Heart left ventricle (tissue), 16 donors: ENCODE results near the gene ZNF638. TPM values are rescaled to one million over a fixed set of nuclear protein-coding genes. Genes with fewer than 3 reads are reported as not detected.
A peak's percentile ranks its signal among the peaks of the same experiment; 100 is the strongest.

ENCODE experiments used
- ATAC-seq, 4 donors: fragments of 200-7000 bp; cut with Tn5 transposase; one replicate each; pipeline ENCODE4 v1.9.1; 2020 to 2022; ENCODE audit warnings: moderate library complexity in 4 of 4, mild to moderate bottlenecking in 3 of 4, moderate number of reproducible peaks in 1 of 4
- DNase-seq, 5 donors: peaks; one replicate each; pipeline ENCODE4 v3.0.0-alpha.2; 2020
- H3K27ac ChIP-seq, 12 donors: fragments of 200-600 bp; sonication (generic) in 4 of 12; one replicate each; pipeline versions ENCODE4 v1.5.0 to v1.8.0; 2016 to 2022; ENCODE audit warnings: mild to moderate bottlenecking in 2 of 12
- H3K27me3 ChIP-seq, 9 donors: fragments of 200-600 bp; sonication (generic) in 2 of 9; one replicate each; pipeline versions ENCODE4 v1.5.1 to v1.8.0; 2016 to 2022; ENCODE audit warnings: mild to moderate bottlenecking in 3 of 9
- H3K36me3 ChIP-seq, 9 donors: fragments of 200-600 bp; sonication (generic) in 2 of 9; one replicate each; pipeline versions ENCODE4 v1.5.0 to v1.8.0; 2018 to 2022; ENCODE audit warnings: mild to moderate bottlenecking in 2 of 9
- H3K4me1 ChIP-seq, 12 donors: fragments of 200-600 bp; sonication (generic) in 4 of 12; one replicate each; pipeline versions ENCODE4 v1.5.0 to v1.8.0; 2016 to 2022; ENCODE audit warnings: mild to moderate bottlenecking in 3 of 12
- H3K4me3 ChIP-seq, 12 donors: fragments of 200-600 bp; sonication (generic) in 4 of 12; one replicate each; pipeline versions ENCODE4 v1.5.0 to v1.8.0; 2017 to 2022; ENCODE audit warnings: mild to moderate bottlenecking in 9 of 12, moderate library complexity in 4 of 12
- H3K9me3 ChIP-seq, 12 donors: fragments of 200-600 bp; sonication (generic) in 4 of 12; one replicate each; pipeline versions ENCODE4 v1.5.0 to v1.8.0; 2016 to 2022; ENCODE audit warnings: mild to moderate bottlenecking in 1 of 12
- POLR2A ChIP-seq, 2 donors: fragments of 450-650 bp; IDR thresholded peaks; one replicate each; pipeline ENCODE4 v1.6.1; 2017; ENCODE audit warnings: antibody characterized with exemption in 2 of 2, mild to moderate bottlenecking in 2 of 2, moderate library complexity in 2 of 2
- WGBS, 4 donors: extraction: QIAGEN DNeasy Blood & Tissue Kit in 2 of 4; methylation state at CpG; one replicate each; pipeline versions ENCODE4 v1.1.5 to v1.1.7; 2013 to 2018; 5-methylcytosine and 5-hydroxymethylcytosine counted together
- intact Hi-C, 10 donors: fragments of 100-400 bp; cut with DNase I; formaldehyde crosslinking; loops; one replicate each; pipeline versions ENCODE4 v1.11.1 to v1.14.2; 2022
- polyA plus RNA-seq, 2 donors: library from polyadenylated mRNA; stranded (reverse); fragments of 200-250 nt; gene quantifications; one replicate each; pipeline ENCODE4 v1.2.3, GENCODE V29; 2013
- total RNA-seq, 9 donors: library from RNA; depleted of rRNA in 2 of 9; stranded (reverse); fragments of >200 nt in 2 of 9; fragmentation: NEBNext Ultra II Directional in 3 of 9; extraction: Animal tissue kit (Norgen Biotek cat#: 25700) in 3 of 9; gene quantifications; one replicate each; pipeline versions ENCODE4 v1.1.0 to v1.2.4, GENCODE V29; 2016 to 2023
- TF ChIP-seq, protein P1 (sequence below), 12 donors: fragments of 200-600 bp; sonication (generic) in 4 of 12; IDR thresholded peaks; one replicate each; pipeline versions ENCODE4 v1.5.0 to v1.8.0; 2018 to 2022; ENCODE audit warnings: antibody characterized with exemption in 12 of 12, mild to moderate bottlenecking in 5 of 12
- donor health status: ischemic (EF 13 %, LVEDD 7.1; RV severe dilation, severe dysfunction).
- donor health status: healthy with polysubstance abuse.
- donor health status: DM: no; HTN: yes; CAD: no.
- donor health status: DM: no; HTN: no; CAD: no.
- donor health status: ischemic (EF 25% LVEDD 6.9; RV normal size, moderate dysfunction).
- donor health status: ischemic (EF 25% LVEDD 5.7; RV mildly dilated, moderate dysfunction).
- donor health status: healthy.
- donor health status: DM: yes; HTN: yes; CAD: no.
- donor health status: ischemic (EF 35%, LVEDD 5.7; RV mildly dilated, moderate dysfunction).
- donor health status: nonischemic (EF 11% LVEDD 7.7; RV severe dilation, severe dysfunction).
- donor health status: DM: yes; HTN: yes; CAD: no.
- donor health status: PGD.
- donor health status: ischemic (EF 29% LVEDD 5.4; RV normal size, mild dysfunction).
- donor health status: nonischemic (EF 23%, LVEDD 6.1; RV moderate dilation, normal function).

Gene ZNF638
- total and polyA plus RNA-seq, 11 donors, result 48.6 to 118 (median 84.1) TPM

- H3K27me3 ChIP-seq, result no peaks in the 10 kb centered on the region
- intact Hi-C loops, result no loop called here
- no peak for TF ChIP-seq POLR2A (IDR thresholded peaks at IDR 0.05)
- TF ChIP-seq, protein P1, sequence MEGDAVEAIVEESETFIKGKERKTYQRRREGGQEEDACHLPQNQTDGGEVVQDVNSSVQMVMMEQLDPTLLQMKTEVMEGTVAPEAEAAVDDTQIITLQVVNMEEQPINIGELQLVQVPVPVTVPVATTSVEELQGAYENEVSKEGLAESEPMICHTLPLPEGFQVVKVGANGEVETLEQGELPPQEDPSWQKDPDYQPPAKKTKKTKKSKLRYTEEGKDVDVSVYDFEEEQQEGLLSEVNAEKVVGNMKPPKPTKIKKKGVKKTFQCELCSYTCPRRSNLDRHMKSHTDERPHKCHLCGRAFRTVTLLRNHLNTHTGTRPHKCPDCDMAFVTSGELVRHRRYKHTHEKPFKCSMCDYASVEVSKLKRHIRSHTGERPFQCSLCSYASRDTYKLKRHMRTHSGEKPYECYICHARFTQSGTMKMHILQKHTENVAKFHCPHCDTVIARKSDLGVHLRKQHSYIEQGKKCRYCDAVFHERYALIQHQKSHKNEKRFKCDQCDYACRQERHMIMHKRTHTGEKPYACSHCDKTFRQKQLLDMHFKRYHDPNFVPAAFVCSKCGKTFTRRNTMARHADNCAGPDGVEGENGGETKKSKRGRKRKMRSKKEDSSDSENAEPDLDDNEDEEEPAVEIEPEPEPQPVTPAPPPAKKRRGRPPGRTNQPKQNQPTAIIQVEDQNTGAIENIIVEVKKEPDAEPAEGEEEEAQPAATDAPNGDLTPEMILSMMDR (IDR thresholded peaks at IDR 0.05), result no peak
- WGBS, 4 donors, result 44 to 72% (median 63%) methylated on average over 2 of the region's 2 CpGs
- H3K27ac ChIP-seq, result no peak overlapping the region
- no peak overlapping the region for H3K4me3 ChIP-seq
- no peak for ATAC-seq
- peaks cover 9 to 74% (median 45%) of the 10 kb centered on the region in 12 donors for H3K4me1 ChIP-seq
- H3K9me3 ChIP-seq, result no peaks in the 10 kb centered on the region
- peaks cover 0 to 14% (median 4%) of the 10 kb centered on the region in 9 donors for H3K36me3 ChIP-seq
- DNase-seq, result no peak
Observed at GRCh38 chr2:71472019-71472418, 140.4 kb downstream of the ZNF638 start.

- 93 to 96% (median 94%) methylated on average over 9 of the region's 9 CpGs for WGBS, 4 donors
- intact Hi-C loops, result no loop called here
Observed at GRCh38 chr2:71473346-71474031, 141.9 kb downstream of the ZNF638 start.

GRCh38 chr2:71474116-71474743 is 142.6 kb downstream of the ZNF638 start:
- Histone ChIP-seq H3K36me3 (peaks cover 0 to 14% (median 4%) of the 10 kb centered on the region in 9 donors), H3K27ac (peak overlapping the region in 11 of 12 donors; percentile 23 to 89 (median 68)), H3K4me3 (no peak overlapping the region), H3K9me3 (no peaks in the 10 kb centered on the region), H3K27me3 (no peaks in the 10 kb centered on the region), H3K4me1 (peaks cover 3 to 62% (median 33%) of the 10 kb centered on the region in 12 donors)
- no peak for DNase-seq
- intact Hi-C loops, result no loop called here
- 78 to 81% (median 79%) methylated on average over 5 of the region's 5 CpGs for WGBS, 4 donors
- ATAC-seq, result peak in 1 of 4 donors; percentile 7
- TF ChIP-seq, protein P1 (IDR thresholded peaks at IDR 0.05), result no peak
- TF ChIP-seq POLR2A (IDR thresholded peaks at IDR 0.05), result no peak

More at GRCh38 chr2:71473346-71474031, 141.9 kb downstream of the ZNF638 start:
- Histone ChIP-seq H3K27ac (peak overlapping the region in 8 of 12 donors; percentile 45 to 89 (median 68)), H3K9me3 (no peaks in the 10 kb centered on the region), H3K4me3 (no peak overlapping the region), H3K4me1 (peaks cover 9 to 69% (median 38%) of the 10 kb centered on the region in 12 donors), H3K27me3 (no peaks in the 10 kb centered on the region), H3K36me3 (peaks cover 0 to 14% (median 4%) of the 10 kb centered on the region in 9 donors)
- TF ChIP-seq, protein P1 (IDR thresholded peaks at IDR 0.05), result no peak
- TF ChIP-seq POLR2A (IDR thresholded peaks at IDR 0.05), result no peak
- DNase-seq (no peak), ATAC-seq (no peak)

- H3K9me3 ChIP-seq, result no peaks in the 10 kb centered on the region
- 55 to 72% (median 61%) methylated on average over 10 of the region's 10 CpGs for WGBS, 4 donors
- intact Hi-C loops, result loop anchor here in 1 of 10 donors (1.0 kb wide), 1 partner anchor 25 kb away; no protein-coding TSS in a partner anchor
- ATAC-seq (peak; percentile 23 to 79 (median 70)), DNase-seq (peak in 3 of 5 donors; percentile 55 to 61 (median 60))
- H3K36me3 ChIP-seq, result peaks cover 0 to 14% (median 4%) of the 10 kb centered on the region in 9 donors
- H3K4me3 ChIP-seq, result no peak overlapping the region
- no peaks in the 10 kb centered on the region for H3K27me3 ChIP-seq
- peak overlapping the region in 11 of 12 donors; percentile 31 to 89 (median 68) for H3K27ac ChIP-seq
- H3K4me1 ChIP-seq, result peaks cover 3 to 56% (median 28%) of the 10 kb centered on the region in 12 donors
- TF ChIP-seq, protein P1 (IDR thresholded peaks at IDR 0.05), result no peak
- no peak for TF ChIP-seq POLR2A (IDR thresholded peaks at IDR 0.05)
Observed at GRCh38 chr2:71474744-71475397, 143.3 kb downstream of the ZNF638 start.
